Daoy (cell line): Measurements from ENCODE around the gene PRR33. TPM values are rescaled to one million over a fixed set of nuclear protein-coding genes. Genes with fewer than 3 reads are reported as not detected.

Experiments
- total RNA-seq: library from RNA; depleted of rRNA; stranded (reverse); fragments of >200 nt; shearing (Covaris generic); gene quantifications from 2 replicates; pipeline ENCODE4 v1.2.3, GENCODE V29; 2014; rRNA removed

PRR33 gene
- total RNA-seq, 1 experiment from 2014 or later, result not detected

Other genes starting within 250 kb of the PRR33 start
- not detected in 2 replicates for gene KRTAP5-6, start 194.7 kb downstream of the PRR33 start, total RNA-seq
- 0.09 and 0.11 TPM in 2 replicates for gene IFITM10, start 141.3 kb downstream of the PRR33 start, total RNA-seq
- 128 and 157 TPM in 2 replicates for gene CTSD, start 128.0 kb downstream of the PRR33 start, total RNA-seq
- gene SYT8, start 56.9 kb downstream of the PRR33 start, total RNA-seq, result not detected in 2 replicates
- gene TNNI2, start 52.9 kb downstream of the PRR33 start, total RNA-seq, result not detected in 2 replicates
- gene LSP1, start 38.8 kb downstream of the PRR33 start, total RNA-seq, result 3.8 and 6.5 TPM in 2 replicates
- not detected in 2 replicates for gene TNNT3, start 27.8 kb upstream of the PRR33 start, total RNA-seq
- 165 and 168 TPM in 2 replicates for gene MRPL23, start 55.4 kb upstream of the PRR33 start, total RNA-seq
- 0.06 TPM in 1 of 2 replicates, not detected in the other for gene H19, start 105.9 kb upstream of the PRR33 start, total RNA-seq
- 0.29 and 0.45 TPM in 2 replicates for gene IGF2, start 247.5 kb upstream of the PRR33 start, total RNA-seq